GM18873 (cell line): ENCODE results near the gene ST8SIA1.
"Not testable (repeated sequence)": the region's sequence is repeated elsewhere in the genome, so short reads cannot be mapped to it uniquely, and the experiment has no call there.

Experiments
- ATAC-seq: cut with Tn5 transposase; IDR thresholded peaks from one replicate; pipeline ENCODE4 v1.9.1; 2021; ENCODE audit warnings: mild to moderate bottlenecking, moderate library complexity, moderate number of reproducible peaks; ENCODE audit not compliant: unreplicated experiment, low FRiP score

Gene ST8SIA1

GRCh38 chr12:22196236-22196635 is 138.3 kb downstream of the ST8SIA1 start:
- ATAC-seq, result no peak

GRCh38 chr12:22190969-22191368 is 143.5 kb downstream of the ST8SIA1 start:
- ATAC-seq, result no peak

GRCh38 chr12:22188431-22188830 is 146.1 kb downstream of the ST8SIA1 start:
- no peak for ATAC-seq

- no peak for ATAC-seq
Observed at GRCh38 chr12:22180705-22181104, 153.8 kb downstream of the ST8SIA1 start.

GRCh38 chr12:22173177-22173576 is 161.3 kb downstream of the ST8SIA1 start:
- ATAC-seq, result no peak

GRCh38 chr12:22172501-22172900 is 162.0 kb downstream of the ST8SIA1 start:
- no peak for ATAC-seq

GRCh38 chr12:22169376-22169775 is 165.1 kb downstream of the ST8SIA1 start:
- no peak for ATAC-seq

GRCh38 chr12:22164139-22164538 is 170.4 kb downstream of the ST8SIA1 start:
- ATAC-seq, result no peak

GRCh38 chr12:22163594-22163993 is 170.9 kb downstream of the ST8SIA1 start:
- ATAC-seq, result no peak

- no peak for ATAC-seq
Observed at GRCh38 chr12:22160396-22161003, 174.0 kb downstream of the ST8SIA1 start.

GRCh38 chr12:22149286-22149685 is 185.2 kb downstream of the ST8SIA1 start:
- ATAC-seq, result not testable (repeated sequence)

GRCh38 chr12:22146686-22147085 is 187.8 kb downstream of the ST8SIA1 start:
- ATAC-seq, result not testable (repeated sequence)
